H9 (cell line): Measurements from ENCODE around the gene ACOT13. TPM values are rescaled to one million over a fixed set of nuclear protein-coding genes. Genes with fewer than 3 reads are reported as not detected.

Source experiments
- DNase-seq: peaks from one replicate; pipeline ENCODE4 v3.0.0-alpha.2; 2017
- H2AFZ ChIP-seq: one replicate; pipeline ENCODE4 v1.6.1; 2013; ENCODE audit warnings: mild to moderate bottlenecking, low read length, control low read depth, moderate library complexity
- H2AK5ac ChIP-seq: 2 replicates; pipeline ENCODE4 v1.6.1; 2013; ENCODE audit warnings: low read length, control low read depth, mixed read lengths; ENCODE audit not compliant: insufficient read length
- H2BK120ac ChIP-seq: one replicate; pipeline ENCODE4 v1.6.1; 2013; ENCODE audit warnings: low read depth, mild to moderate bottlenecking, low read length, control low read depth, inconsistent platforms; ENCODE audit not compliant: poor library complexity, severe bottlenecking
- H2BK12ac ChIP-seq: 2 replicates; pipeline ENCODE4 v1.6.1; 2013; ENCODE audit warnings: low read length, control low read depth, mixed read lengths, low read depth; ENCODE audit not compliant: insufficient read length
- H2BK15ac ChIP-seq: 2 replicates; pipeline ENCODE4 v1.6.1; 2013; ENCODE audit warnings: low read depth, low read length, control low read depth
- H2BK20ac ChIP-seq: one replicate; pipeline ENCODE4 v1.6.1; 2013; ENCODE audit warnings: low read depth, mild to moderate bottlenecking, low read length, control low read depth, inconsistent platforms; ENCODE audit not compliant: poor library complexity, severe bottlenecking
- H2BK5ac ChIP-seq: 2 replicates; pipeline ENCODE4 v1.6.1; 2013; ENCODE audit warnings: low read length, control low read depth, mixed read lengths; ENCODE audit not compliant: insufficient read length
- H3K14ac ChIP-seq: 2 replicates; pipeline ENCODE4 v1.6.1; 2013; ENCODE audit warnings: low read length, control low read depth; ENCODE audit not compliant: insufficient read depth
- H3K18ac ChIP-seq: 2 replicates; pipeline ENCODE4 v1.6.1; 2013; ENCODE audit warnings: low read depth, mild to moderate bottlenecking, mixed read lengths, low read length, control low read depth; ENCODE audit not compliant: insufficient read length
- H3K23ac ChIP-seq: 2 replicates; pipeline ENCODE4 v1.6.1; 2013; ENCODE audit warnings: low read length, control low read depth, mixed read lengths, low read depth; ENCODE audit not compliant: insufficient read length
- H3K23me2 ChIP-seq: 2 replicates; pipeline ENCODE4 v1.6.1; 2013; ENCODE audit warnings: low read depth, mild to moderate bottlenecking, mixed read lengths, low read length, control low read depth; ENCODE audit not compliant: insufficient read length, poor library complexity, severe bottlenecking
- H3K27ac ChIP-seq: 2 replicates; pipeline ENCODE4 v1.5.1; 2013; ENCODE audit warnings: low read length, control low read depth, mixed read lengths, low read depth; ENCODE audit not compliant: insufficient read length
- H3K27me3 ChIP-seq: 2 replicates; pipeline ENCODE4 v1.6.1; 2013; ENCODE audit warnings: low read length, control low read depth, inconsistent platforms; ENCODE audit not compliant: insufficient read depth
- H3K4ac ChIP-seq: 2 replicates; pipeline ENCODE4 v1.6.1; 2013; ENCODE audit warnings: low read depth, mild to moderate bottlenecking, control low read depth, inconsistent platforms, low read length, moderate library complexity
- H3K4me1 ChIP-seq: 2 replicates; pipeline ENCODE4 v1.6.1; 2013; ENCODE audit warnings: low read length, control low read depth, inconsistent platforms; ENCODE audit not compliant: insufficient read depth
- H3K4me2 ChIP-seq: 2 replicates; pipeline ENCODE4 v1.6.1; 2013; ENCODE audit warnings: low read length, control low read depth, mixed read lengths; ENCODE audit not compliant: insufficient read length, insufficient read depth
- H3K56ac ChIP-seq: 2 replicates; pipeline ENCODE4 v1.6.1; 2013; ENCODE audit warnings: low read depth, mild to moderate bottlenecking, mixed read lengths, low read length, control low read depth; ENCODE audit not compliant: insufficient read length
- H3K79me1 ChIP-seq: 2 replicates; pipeline ENCODE4 v1.6.1; 2013; ENCODE audit warnings: low read depth, mild to moderate bottlenecking, moderate library complexity, low read length, control low read depth, inconsistent platforms; ENCODE audit not compliant: insufficient read depth, poor library complexity, severe bottlenecking
- H3K79me2 ChIP-seq: 2 replicates; pipeline ENCODE4 v1.6.1; 2013; ENCODE audit warnings: low read length, control low read depth, inconsistent platforms; ENCODE audit not compliant: insufficient read depth
- H3K9ac ChIP-seq: 2 replicates; pipeline ENCODE4 v1.6.1; 2013; ENCODE audit warnings: low read length, control low read depth, mixed read lengths; ENCODE audit not compliant: insufficient read length; ENCODE audit errors: extremely low read depth
- H3K9me3 ChIP-seq: one replicate; pipeline ENCODE4 v1.6.1; 2013; ENCODE audit warnings: low read depth, low read length, inconsistent platforms; ENCODE audit not compliant: control insufficient read depth
- H3T11ph ChIP-seq: one replicate; pipeline ENCODE4 v1.6.1; 2013; ENCODE audit warnings: mild to moderate bottlenecking, low read length, control low read depth, inconsistent platforms
- H4K20me1 ChIP-seq: one replicate; pipeline ENCODE4 v1.6.1; 2013; ENCODE audit not compliant: control insufficient read depth, insufficient read length, insufficient read depth
- H4K5ac ChIP-seq: 2 replicates; pipeline ENCODE4 v1.6.1; 2013; ENCODE audit warnings: low read depth, mild to moderate bottlenecking, mixed read lengths, low read length, control low read depth; ENCODE audit not compliant: insufficient read length
- H4K8ac ChIP-seq: replicated peaks from 2 replicates; pipeline ENCODE4 v1.6.1; 2013; ENCODE audit warnings: low read length, control low read depth, mixed read lengths, low read depth; ENCODE audit not compliant: insufficient read length
- H4K91ac ChIP-seq: 2 replicates; pipeline ENCODE4 v1.6.1; 2013; ENCODE audit warnings: low read depth, mild to moderate bottlenecking, moderate library complexity, mixed read lengths, low read length, control low read depth; ENCODE audit not compliant: insufficient read length
- H3K27ac Mint-ChIP-seq, 3 experiments: 2 replicates in 2 of 3; 3 replicates in 1 of 3; pipeline ENCODE4 v1.8.0; 2020 to 2021; ENCODE audit warnings: mixed read lengths in 3 of 3, mild to moderate bottlenecking in 1 of 3, moderate library complexity in 1 of 3
- H3K27me3 Mint-ChIP-seq: 2 replicates; pipeline ENCODE4 v1.8.0; 2021; ENCODE audit warnings: low read depth, mild to moderate bottlenecking, moderate library complexity, mixed read lengths
- H3K36me3 Mint-ChIP-seq, 3 experiments: 2 replicates in 2 of 3; 3 replicates in 1 of 3; pipeline ENCODE4 v1.8.0; 2020 to 2021; ENCODE audit warnings: low read depth in 3 of 3, mixed read lengths in 3 of 3; ENCODE audit not compliant: insufficient read depth in 1 of 3
- H3K4me1 Mint-ChIP-seq, 2 experiments: 2 replicates each; pipeline ENCODE4 v1.8.0; 2020; ENCODE audit warnings: mixed read lengths in 2 of 2
- H3K4me3 Mint-ChIP-seq, 2 experiments: 2 replicates in 1 of 2; 3 replicates in 1 of 2; pipeline ENCODE4 v1.8.0; 2020 to 2021; ENCODE audit warnings: mild to moderate bottlenecking in 2 of 2, mixed read lengths in 2 of 2, moderate library complexity in 1 of 2
- H3K9me3 Mint-ChIP-seq, 2 experiments: 2 replicates in 1 of 2; 3 replicates in 1 of 2; pipeline ENCODE4 v1.8.0; 2020; ENCODE audit warnings: mild to moderate bottlenecking in 2 of 2, mixed read lengths in 2 of 2, moderate library complexity in 1 of 2
- CTCF ChIP-seq: fragments of 200-600 bp; sonication (generic); conservative IDR thresholded peaks from 3 replicates; pipeline ENCODE4 v1.8.0; 2021; ENCODE audit warnings: antibody characterized with exemption, mild to moderate bottlenecking
- WGBS: extraction: QIAGEN DNeasy Blood & Tissue Kit; methylation state at CpG from one replicate; pipeline ENCODE4 v1.1.7; 2013; ENCODE audit warnings: missing lambda C conversion rate, low lambda C conversion rate, mixed read lengths; ENCODE audit not compliant: insufficient read length; ENCODE audit errors: extremely low coverage; 5-methylcytosine and 5-hydroxymethylcytosine counted together
- total RNA-seq: library from RNA; stranded (reverse); gene quantifications from 2 replicates; pipeline ENCODE4 v1.2.1, GENCODE V29; 2021

Gene ACOT13
- total RNA-seq, 1 experiment from 2014 or later, result 38.0 TPM

GRCh38 chr6:24702720-24703282 lies 35.9 kb downstream of the ACOT13 start:
- Histone ChIP-seq H2AFZ (no peak overlapping the region), H3K14ac (no peak overlapping the region), H3K4me1 (no peaks in the 10 kb centered on the region), H3K18ac (no peak overlapping the region), H3K9ac (no peak overlapping the region), H3T11ph (no peak overlapping the region), H3K27me3 (no peaks in the 10 kb centered on the region), H2AK5ac (no peak overlapping the region), H2BK12ac (no peak overlapping the region), H3K9me3 (no peaks in the 10 kb centered on the region), H3K79me1 (no peaks in the 10 kb centered on the region), H3K23ac (no peak overlapping the region), H4K91ac (no peak overlapping the region), H2BK120ac (no peak overlapping the region), H3K4me2 (no peak overlapping the region), H3K79me2 (no peaks in the 10 kb centered on the region), H3K27ac (no peak overlapping the region), H2BK5ac (no peak overlapping the region), H3K56ac (no peak overlapping the region), H3K4ac (no peak overlapping the region), H3K23me2 (no peaks in the 10 kb centered on the region), H4K8ac (no peak overlapping the region), H4K20me1 (no peaks in the 10 kb centered on the region), H2BK20ac (no peak overlapping the region), H4K5ac (no peak overlapping the region), H2BK15ac (no peak overlapping the region)
- WGBS, result no CpG with 5 or more reads among the region's 4 CpGs
- H3K27ac Mint-ChIP-seq, result peak overlapping the region in 2 of 3 experiments; percentile 53 to 96; a peak in 4 of 7 replicates
- no peaks in the 10 kb centered on the region for H3K27me3 Mint-ChIP-seq
- DNase-seq, result no peak
- no peaks in the 10 kb centered on the region for H3K4me1 Mint-ChIP-seq
- peaks cover 35 to 73% (median 68%) of the 10 kb centered on the region in 3 experiments for H3K36me3 Mint-ChIP-seq
- H3K9me3 Mint-ChIP-seq, result no peaks in the 10 kb centered on the region
- no peak for TF ChIP-seq CTCF
- no peak overlapping the region for H3K4me3 Mint-ChIP-seq
